Measurements from ENCODE around the gene YARS2.

GRCh38 chr12:32765906-32766305, 10.2 kb upstream of the YARS2 start:
- no peak for TF ChIP-seq CTCF (IDR thresholded peaks at IDR 0.05)
- TF ChIP-seq POLR2A (IDR thresholded peaks at IDR 0.05) = no peak

All from thyroid gland (tissue), 4 donors.